Ovary (tissue), 3 donors: ENCODE measurements around the gene COL23A1.

Experiments
- EP300 ChIP-seq: sonication (generic); formaldehyde crosslinking; IDR thresholded peaks from one replicate; pipeline ENCODE4 v1.6.1; 2017; ENCODE audit warnings: antibody characterized with exemption
- POLR2A ChIP-seq: fragments of 450-650 bp; IDR thresholded peaks from one replicate; pipeline ENCODE4 v1.6.1; 2017; ENCODE audit warnings: antibody characterized with exemption, mild to moderate bottlenecking, moderate library complexity
- TF ChIP-seq, protein P1 (sequence below), 3 donors: fragments of 450-650 bp in 2 of 3; fragments of 200-600 bp in 1 of 3; IDR thresholded peaks; one replicate each; pipeline versions ENCODE4 v1.5.1 to v1.8.0; 2016 to 2022; ENCODE audit warnings: antibody characterized with exemption in 3 of 3, mild to moderate bottlenecking in 1 of 3
- donor health status: DM: no; HTN: no; CAD: no.

GRCh38 chr5:178206166-178207101, 383.8 kb downstream of the COL23A1 start:
- TF ChIP-seq, protein P1, sequence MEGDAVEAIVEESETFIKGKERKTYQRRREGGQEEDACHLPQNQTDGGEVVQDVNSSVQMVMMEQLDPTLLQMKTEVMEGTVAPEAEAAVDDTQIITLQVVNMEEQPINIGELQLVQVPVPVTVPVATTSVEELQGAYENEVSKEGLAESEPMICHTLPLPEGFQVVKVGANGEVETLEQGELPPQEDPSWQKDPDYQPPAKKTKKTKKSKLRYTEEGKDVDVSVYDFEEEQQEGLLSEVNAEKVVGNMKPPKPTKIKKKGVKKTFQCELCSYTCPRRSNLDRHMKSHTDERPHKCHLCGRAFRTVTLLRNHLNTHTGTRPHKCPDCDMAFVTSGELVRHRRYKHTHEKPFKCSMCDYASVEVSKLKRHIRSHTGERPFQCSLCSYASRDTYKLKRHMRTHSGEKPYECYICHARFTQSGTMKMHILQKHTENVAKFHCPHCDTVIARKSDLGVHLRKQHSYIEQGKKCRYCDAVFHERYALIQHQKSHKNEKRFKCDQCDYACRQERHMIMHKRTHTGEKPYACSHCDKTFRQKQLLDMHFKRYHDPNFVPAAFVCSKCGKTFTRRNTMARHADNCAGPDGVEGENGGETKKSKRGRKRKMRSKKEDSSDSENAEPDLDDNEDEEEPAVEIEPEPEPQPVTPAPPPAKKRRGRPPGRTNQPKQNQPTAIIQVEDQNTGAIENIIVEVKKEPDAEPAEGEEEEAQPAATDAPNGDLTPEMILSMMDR (IDR thresholded peaks at IDR 0.05) = no peak
- TF ChIP-seq POLR2A (no peak), EP300 (no peak)
